NT2/D1 (cell line): ENCODE measurements around the gene PRTFDC1.

Source experiments
- DNase-seq: peaks from one replicate; pipeline ENCODE4 v3.0.0-alpha.2; 2011; ENCODE audit warnings: low read depth, low spot score
- H3K27me3 ChIP-seq: 2 replicates; pipeline ENCODE4 v1.6.0; 2011; ENCODE audit warnings: mild to moderate bottlenecking; ENCODE audit not compliant: insufficient read length, insufficient read depth
- H3K36me3 ChIP-seq: 2 replicates; pipeline ENCODE4 v1.6.1; 2011; ENCODE audit warnings: mild to moderate bottlenecking, low read length, mixed read lengths; ENCODE audit not compliant: insufficient read depth, insufficient read length
- H3K4me1 ChIP-seq: 2 replicates; pipeline ENCODE4 v1.5.1; 2011; ENCODE audit not compliant: insufficient read depth, insufficient read length
- H3K4me3 ChIP-seq: 2 replicates; pipeline ENCODE4 v1.5.1; 2011; ENCODE audit warnings: low read depth; ENCODE audit not compliant: insufficient read length
- H3K9ac ChIP-seq: 2 replicates; pipeline ENCODE4 v1.6.0; 2011; ENCODE audit warnings: low read depth; ENCODE audit not compliant: insufficient read length
- H3K9me3 ChIP-seq: 2 replicates; pipeline ENCODE4 v1.5.1; 2011; ENCODE audit warnings: mild to moderate bottlenecking, low read length; ENCODE audit not compliant: insufficient read depth
- SUZ12 ChIP-seq: IDR thresholded peaks from 2 replicates; pipeline ENCODE4 v1.6.1; 2011; ENCODE audit not compliant: insufficient read length, insufficient read depth; ENCODE audit errors: extremely low read depth
- YY1 ChIP-seq: IDR thresholded peaks from 2 replicates; pipeline ENCODE4 v1.6.1; 2011; ENCODE audit not compliant: insufficient read length, insufficient read depth
- ZNF274 ChIP-seq: IDR thresholded peaks from 2 replicates; pipeline ENCODE4 v1.6.1; 2011; ENCODE audit warnings: mild to moderate bottlenecking, low read depth, low read length

Gene PRTFDC1

DNA sequence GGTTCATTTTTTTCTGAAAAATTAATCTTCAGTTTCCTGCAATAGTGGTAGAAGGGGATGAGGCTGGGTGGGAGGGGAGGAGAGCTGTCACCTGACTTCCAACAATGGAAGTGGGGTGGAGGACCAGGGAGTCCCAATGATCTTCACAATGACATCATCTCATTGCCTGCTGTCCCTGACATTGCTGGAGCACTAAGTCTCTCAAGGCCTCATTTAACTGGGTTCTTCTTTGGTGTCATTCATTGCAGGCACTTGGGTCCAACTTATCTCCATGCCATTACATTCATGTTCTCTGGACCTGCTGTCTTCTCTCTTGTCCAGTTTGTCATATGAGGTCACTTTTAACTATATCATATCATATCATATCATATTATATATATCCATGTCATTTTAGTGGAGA, 34.4 kb downstream of the PRTFDC1 start:
- no peaks in the 10 kb centered on the region for H3K36me3 ChIP-seq
- no peak for DNase-seq
- TF ChIP-seq YY1, result no peak
- no peak for TF ChIP-seq SUZ12
- no peak for TF ChIP-seq ZNF274
- no peaks in the 10 kb centered on the region for H3K4me1 ChIP-seq
- H3K9me3 ChIP-seq, result 0 out of 2 replicates have a peak, but pooled peaks cover 4% of the 10 kb centered on the region
- H3K27me3 ChIP-seq, result no peaks in the 10 kb centered on the region
- H3K4me3 ChIP-seq, result no peak overlapping the region
- H3K9ac ChIP-seq, result no peak overlapping the region

DNA sequence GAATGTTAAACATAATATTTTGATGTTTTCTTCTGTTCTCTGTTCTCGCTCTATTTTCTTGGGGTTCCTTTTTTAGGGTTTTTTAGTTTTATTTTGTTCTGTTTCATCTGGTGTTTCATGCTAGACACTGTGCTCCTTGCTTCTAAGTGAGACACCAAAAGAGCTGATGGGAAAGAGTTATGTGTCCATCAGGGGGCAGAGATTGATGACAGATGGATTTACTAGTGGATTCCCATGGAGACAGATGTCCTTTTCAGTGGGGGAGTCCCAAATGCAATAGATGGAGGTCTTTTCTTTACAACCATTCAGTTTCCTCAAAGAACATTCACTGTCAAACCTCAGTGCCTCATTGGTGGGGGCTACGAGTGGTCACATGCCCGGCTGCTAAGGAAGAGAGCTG, 34.9 kb downstream of the PRTFDC1 start:
- Histone ChIP-seq H3K36me3 (no peaks in the 10 kb centered on the region), H3K9me3 (0 out of 2 replicates have a peak, but pooled peaks cover 4% of the 10 kb centered on the region), H3K27me3 (no peaks in the 10 kb centered on the region), H3K9ac (no peak overlapping the region), H3K4me3 (no peak overlapping the region), H3K4me1 (no peaks in the 10 kb centered on the region)
- no peak for DNase-seq
- TF ChIP-seq YY1 (no peak), SUZ12 (no peak), ZNF274 (no peak)

DNA sequence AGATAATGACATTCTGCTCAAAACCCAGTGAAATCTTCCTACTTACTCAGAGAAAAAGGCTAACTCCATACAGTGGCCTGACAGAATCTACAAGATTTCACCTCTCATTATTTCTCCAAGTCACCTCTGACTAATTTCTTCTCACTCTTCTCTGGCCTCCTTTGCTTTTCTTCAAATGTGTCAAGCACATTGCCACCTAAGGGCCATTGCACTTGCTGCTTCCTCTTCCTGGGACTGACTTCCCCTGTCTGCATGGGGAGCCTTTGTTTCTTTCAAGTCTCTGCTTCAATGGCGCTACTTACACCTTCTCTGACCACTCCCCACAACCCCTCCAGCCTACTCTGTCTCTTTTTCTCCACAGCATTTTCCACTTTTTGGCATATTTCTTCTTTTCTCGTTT, 36.0 kb downstream of the PRTFDC1 start:
- H3K9me3 ChIP-seq, result 0 out of 2 replicates have a peak, but pooled peaks cover 4% of the 10 kb centered on the region
- H3K36me3 ChIP-seq, result no peaks in the 10 kb centered on the region
- H3K27me3 ChIP-seq, result no peaks in the 10 kb centered on the region
- TF ChIP-seq YY1, result no peak
- no peak for TF ChIP-seq SUZ12
- no peak for TF ChIP-seq ZNF274
- H3K9ac ChIP-seq, result no peak overlapping the region
- DNase-seq, result no peak
- H3K4me1 ChIP-seq, result no peaks in the 10 kb centered on the region
- H3K4me3 ChIP-seq, result no peak overlapping the region

DNA sequence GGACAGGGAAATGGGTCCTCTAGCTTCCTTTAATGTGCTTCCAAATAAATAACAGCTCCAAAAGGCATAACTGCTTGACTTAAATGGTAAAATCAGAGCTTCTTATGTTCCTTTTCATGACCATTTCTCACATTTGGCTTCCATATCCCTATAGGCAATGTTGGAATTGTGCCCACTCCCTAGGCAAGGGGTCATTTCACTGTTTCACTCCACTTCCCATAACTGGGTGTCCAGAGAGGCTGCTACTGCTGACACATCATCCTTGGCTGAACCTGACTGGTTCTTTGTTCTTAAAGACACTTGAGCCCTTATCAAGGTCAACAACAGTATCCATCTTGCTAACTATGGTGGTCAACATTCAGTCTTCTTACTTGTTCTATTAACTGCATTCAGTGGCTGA, 37.1 kb downstream of the PRTFDC1 start:
- no peak for DNase-seq
- no peaks in the 10 kb centered on the region for H3K36me3 ChIP-seq
- 0 out of 2 replicates have a peak, but pooled peaks cover 4% of the 10 kb centered on the region for H3K9me3 ChIP-seq
- H3K9ac ChIP-seq, result no peak overlapping the region
- no peaks in the 10 kb centered on the region for H3K27me3 ChIP-seq
- no peak overlapping the region for H3K4me3 ChIP-seq
- no peaks in the 10 kb centered on the region for H3K4me1 ChIP-seq
- TF ChIP-seq ZNF274 (no peak), YY1 (no peak), SUZ12 (no peak)

DNA sequence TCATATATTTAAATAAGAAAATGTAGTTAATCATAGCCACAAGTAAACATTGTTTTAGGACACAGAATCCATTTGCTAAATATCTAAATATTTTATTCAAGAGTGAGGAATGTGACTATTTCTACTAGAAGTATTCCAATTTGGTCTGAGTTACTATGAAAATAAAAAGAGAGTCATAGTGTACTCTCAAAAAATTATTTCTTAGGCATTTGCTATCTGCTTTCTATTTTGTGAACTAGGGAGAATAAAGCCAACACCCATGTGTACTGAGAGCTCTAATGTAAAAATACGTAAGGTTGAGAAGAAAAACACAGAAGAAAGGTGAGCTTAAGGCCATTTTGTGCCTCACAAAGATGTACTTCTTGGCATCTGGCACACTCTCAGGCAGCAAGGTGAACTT, 38.3 kb downstream of the PRTFDC1 start:
- TF ChIP-seq ZNF274, result no peak
- no peak for TF ChIP-seq YY1
- no peak for TF ChIP-seq SUZ12
- no peak for DNase-seq
- Histone ChIP-seq H3K4me1 (no peaks in the 10 kb centered on the region), H3K36me3 (no peaks in the 10 kb centered on the region), H3K4me3 (no peak overlapping the region), H3K27me3 (no peaks in the 10 kb centered on the region), H3K9ac (no peak overlapping the region), H3K9me3 (no peaks in the 10 kb centered on the region)

DNA sequence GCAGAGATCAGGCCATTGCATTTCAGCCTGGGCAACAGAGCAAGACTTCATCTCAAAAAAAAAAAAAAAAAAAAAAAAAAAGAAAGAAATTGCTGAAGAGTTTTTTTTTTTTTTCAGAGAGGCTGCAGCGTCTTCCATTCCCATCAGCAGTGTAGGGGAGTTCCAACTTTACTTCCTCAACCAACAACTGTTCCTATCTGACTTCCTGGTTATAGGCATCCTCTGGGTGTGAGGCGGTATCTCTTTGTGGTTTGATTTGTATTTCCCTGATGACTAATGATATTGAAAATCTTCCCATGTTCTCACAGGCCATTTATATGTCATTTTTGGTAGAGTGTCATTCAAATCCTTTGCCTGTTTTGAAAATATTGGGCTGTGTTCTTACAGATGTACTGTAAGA, 40.2 kb downstream of the PRTFDC1 start:
- no peaks in the 10 kb centered on the region for H3K9me3 ChIP-seq
- H3K4me3 ChIP-seq, result no peak overlapping the region
- no peak for TF ChIP-seq SUZ12
- TF ChIP-seq YY1, result no peak
- no peak for TF ChIP-seq ZNF274
- H3K4me1 ChIP-seq, result no peaks in the 10 kb centered on the region
- H3K36me3 ChIP-seq, result no peaks in the 10 kb centered on the region
- no peak for DNase-seq
- no peaks in the 10 kb centered on the region for H3K27me3 ChIP-seq
- no peak overlapping the region for H3K9ac ChIP-seq

DNA sequence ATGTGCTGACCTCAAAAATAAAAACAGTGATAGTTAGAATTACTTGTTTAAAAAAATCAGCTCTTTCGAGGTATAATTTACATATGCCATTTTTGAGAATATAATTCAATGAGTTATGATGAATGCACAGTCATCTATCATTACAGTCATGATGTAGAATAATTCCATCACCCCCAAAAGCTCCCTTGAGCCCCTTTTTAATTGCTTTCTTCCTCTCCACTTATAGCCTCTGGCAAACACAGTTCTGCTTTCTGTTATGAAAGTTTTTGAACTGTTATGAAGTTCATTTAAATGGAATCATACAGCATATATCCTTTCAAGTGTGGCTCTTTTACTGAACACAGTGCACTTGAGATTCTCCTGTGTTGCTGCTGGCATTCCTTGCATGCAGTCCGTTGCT, 41.4 kb downstream of the PRTFDC1 start:
- Histone ChIP-seq H3K4me3 (no peak overlapping the region), H3K9ac (no peak overlapping the region), H3K36me3 (no peaks in the 10 kb centered on the region), H3K27me3 (no peaks in the 10 kb centered on the region), H3K9me3 (no peaks in the 10 kb centered on the region), H3K4me1 (no peaks in the 10 kb centered on the region)
- TF ChIP-seq YY1 (no peak), ZNF274 (no peak), SUZ12 (no peak)
- DNase-seq, result no peak
